Activated gamma-delta T cell (primary cell): ENCODE data around the gene SBK3.
"Not testable (repeated sequence)": the region's sequence is repeated elsewhere in the genome, so short reads cannot be mapped to it uniquely, and the experiment has no call there.

Source experiments
- DNase-seq: peaks from one replicate; lab custom pipeline; 2025; lab: John Stamatoyannopoulos, UW

Gene SBK3

GRCh38 chr19:55540619-55541018 is 4.7 kb downstream of the SBK3 start:
- no peak for DNase-seq

GRCh38 chr19:55539090-55539984 is 6.0 kb downstream of the SBK3 start:
- no peak for DNase-seq

- DNase-seq: no peak
Measured at GRCh38 chr19:55538132-55538531, 7.2 kb downstream of the SBK3 start.

- no peak for DNase-seq
Measured at GRCh38 chr19:55537741-55538111, 7.6 kb downstream of the SBK3 start.

GRCh38 chr19:55536951-55537740 is 8.2 kb downstream of the SBK3 start, which contains the start of gene SBK2:
SBK2 (minus strand) TSS chr19:55537133; CDS start chr19:55536294, 839 bp downstream.
- DNase-seq: no peak

GRCh38 chr19:55536366-55536765 is 9.0 kb downstream of the SBK3 start:
- DNase-seq: no peak

GRCh38 chr19:55535965-55536350 is 9.4 kb downstream of the SBK3 start:
- no peak for DNase-seq

GRCh38 chr19:55535173-55535964 is 10.0 kb downstream of the SBK3 start:
- no peak for DNase-seq

GRCh38 chr19:55534280-55534679 is 11.1 kb downstream of the SBK3 start:
- not testable (repeated sequence) for DNase-seq

GRCh38 chr19:55530996-55531395 is 14.3 kb downstream of the SBK3 start:
- DNase-seq: no peak

- no peak for DNase-seq
Measured at GRCh38 chr19:55529636-55530234, 15.6 kb downstream of the SBK3 start.

- DNase-seq: no peak
Measured at GRCh38 chr19:55528030-55528803, 17.1 kb downstream of the SBK3 start.

GRCh38 chr19:55527197-55528029 is 17.9 kb downstream of the SBK3 start:
- DNase-seq: no peak

GRCh38 chr19:55526216-55527196 is 18.8 kb downstream of the SBK3 start:
- DNase-seq: no peak

- DNase-seq: no peak
Measured at GRCh38 chr19:55525289-55526101, 19.8 kb downstream of the SBK3 start.

- DNase-seq: no peak
Measured at GRCh38 chr19:55520691-55521292, 24.6 kb downstream of the SBK3 start.
